22Rv1 (cell line): ENCODE measurements around the gene LAMTOR4.

Experiments used
- CTCF ChIP-seq: fragments of 450-650 bp; IDR thresholded peaks from 2 replicates; pipeline ENCODE4 v1.5.1; 2017; ENCODE audit warnings: mild to moderate bottlenecking
- ZFX ChIP-seq: fragments of 450-650 bp; IDR thresholded peaks from 2 replicates; pipeline ENCODE4 v1.6.1; 2017; ENCODE audit warnings: antibody characterized with exemption, borderline replicate concordance

- TF ChIP-seq CTCF, result no peak
- TF ChIP-seq ZFX, result no peak
These were observed 49.3 kb upstream of the LAMTOR4 start for GRCh38 chr7:100099452-100099851.
